ELF-1 (cell line): Measurements from ENCODE around the gene CCDC27.

ENCODE experiments used
- DNase-seq: peaks from one replicate; pipeline ENCODE4 v3.0.0-alpha.2; 2016; ENCODE audit warnings: low read depth, low spot score

Gene CCDC27

GRCh38 chr1:3752400-3752945, at the start of gene CCDC27:
TSS of gene CCDC27 (plus strand) at chr1:3752450. CDS start at chr1:3752482, 32 bp downstream.
- DNase-seq, result no peak

- no peak for DNase-seq
These were observed 49.7 kb upstream of the CCDC27 start for GRCh38 chr1:3702528-3702927.

DNA sequence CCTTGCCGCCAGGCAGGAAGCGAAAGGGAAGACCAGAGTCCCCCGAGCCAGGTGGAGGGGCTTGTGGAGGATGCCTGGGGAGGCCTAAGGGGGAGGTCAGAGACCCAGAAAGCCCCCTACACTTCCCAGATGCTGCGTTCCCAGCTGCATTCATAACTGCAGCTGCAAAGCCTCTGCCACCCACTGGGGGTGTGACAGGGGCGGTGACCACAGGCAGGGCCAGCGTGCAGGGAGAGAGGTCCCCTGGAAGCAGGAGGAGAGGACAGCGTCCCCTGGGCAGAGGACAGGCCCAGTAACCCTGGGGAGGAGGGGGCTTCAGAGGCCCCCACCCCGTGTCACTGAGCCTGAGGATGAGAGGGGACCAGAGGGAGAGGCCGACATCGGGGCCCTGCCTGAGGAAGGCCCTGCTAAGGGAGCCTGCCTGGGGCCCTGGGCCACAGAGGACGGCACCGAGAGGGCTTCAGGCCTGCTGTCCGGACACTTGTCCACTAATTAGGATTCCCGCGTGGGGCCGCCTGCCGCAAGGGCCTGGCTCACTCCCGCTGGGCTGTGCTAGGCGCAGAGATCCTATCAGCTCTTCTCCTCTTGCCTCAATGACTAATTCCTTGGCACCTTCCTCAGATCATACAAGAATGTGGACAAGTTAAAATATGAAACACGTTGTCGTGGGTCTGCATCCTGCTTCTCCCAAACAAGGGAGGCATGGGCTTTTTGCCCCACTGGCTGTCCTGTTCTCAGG, 49.1 kb upstream of the CCDC27 start:
- DNase-seq, result no peak

DNA sequence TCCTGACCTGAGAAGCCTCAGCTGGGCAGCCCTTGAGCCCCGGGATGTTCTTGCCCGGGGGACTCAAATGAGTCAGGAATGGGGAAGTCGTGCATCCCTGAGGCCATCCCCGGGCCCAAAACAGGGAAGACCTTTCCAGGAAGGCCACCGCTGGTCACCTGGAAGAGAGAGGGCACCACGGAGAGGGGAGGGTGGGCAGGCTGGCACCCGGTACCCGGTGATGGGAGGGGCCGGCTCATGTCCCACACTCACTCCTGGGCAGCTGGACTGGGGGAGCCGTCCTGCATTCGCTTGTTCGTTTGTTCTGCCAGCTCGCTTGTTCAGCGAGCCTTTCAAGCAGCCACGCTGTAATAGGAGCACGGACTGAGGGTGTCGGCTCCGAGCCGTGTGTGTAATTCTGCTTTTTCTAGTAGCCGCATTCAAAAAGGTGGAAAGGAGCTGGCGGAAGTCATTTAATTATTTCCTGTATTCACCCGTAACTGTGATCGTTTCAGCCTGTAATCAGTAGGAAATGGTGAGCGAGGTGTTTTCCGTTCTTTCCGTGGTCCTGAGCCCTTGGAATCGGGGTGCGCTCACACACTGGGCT, 48.4 kb upstream of the CCDC27 start:
- DNase-seq, result no peak

GRCh38 chr1:3705341-3705950, 46.8 kb upstream of the CCDC27 start:
- no peak for DNase-seq

DNA sequence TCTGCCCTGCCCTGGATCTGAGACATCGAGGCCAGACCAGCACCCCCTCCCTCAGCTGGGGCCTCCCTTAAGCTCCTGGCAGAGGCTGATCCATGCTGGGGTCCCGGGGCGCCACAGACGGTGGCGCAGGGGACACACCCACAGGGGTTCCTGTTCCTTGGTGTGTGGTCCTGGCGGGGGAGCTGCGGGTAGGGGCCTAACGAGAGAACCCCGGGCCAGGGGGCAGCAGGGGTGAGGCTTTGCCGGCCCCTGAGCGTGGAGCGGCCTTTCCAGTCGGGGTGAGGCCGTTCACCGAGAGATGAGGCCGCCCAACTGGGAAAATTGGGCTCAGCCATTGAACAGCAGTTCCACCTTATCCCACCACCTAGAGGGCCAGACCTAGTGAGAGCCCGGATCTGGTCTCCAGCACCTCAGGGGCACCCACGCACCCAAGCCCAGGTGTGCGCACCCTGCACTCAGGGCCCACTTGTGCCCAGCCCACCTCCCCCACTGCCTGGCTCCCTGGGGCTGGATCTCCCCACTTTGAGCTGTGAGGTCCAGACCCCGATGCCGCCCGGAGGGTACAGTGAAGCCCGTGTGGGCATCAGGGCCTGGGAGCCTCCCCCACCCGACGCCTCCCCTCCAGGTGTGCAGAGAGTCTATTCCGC, 45.5 kb upstream of the CCDC27 start:
- no peak for DNase-seq

DNA sequence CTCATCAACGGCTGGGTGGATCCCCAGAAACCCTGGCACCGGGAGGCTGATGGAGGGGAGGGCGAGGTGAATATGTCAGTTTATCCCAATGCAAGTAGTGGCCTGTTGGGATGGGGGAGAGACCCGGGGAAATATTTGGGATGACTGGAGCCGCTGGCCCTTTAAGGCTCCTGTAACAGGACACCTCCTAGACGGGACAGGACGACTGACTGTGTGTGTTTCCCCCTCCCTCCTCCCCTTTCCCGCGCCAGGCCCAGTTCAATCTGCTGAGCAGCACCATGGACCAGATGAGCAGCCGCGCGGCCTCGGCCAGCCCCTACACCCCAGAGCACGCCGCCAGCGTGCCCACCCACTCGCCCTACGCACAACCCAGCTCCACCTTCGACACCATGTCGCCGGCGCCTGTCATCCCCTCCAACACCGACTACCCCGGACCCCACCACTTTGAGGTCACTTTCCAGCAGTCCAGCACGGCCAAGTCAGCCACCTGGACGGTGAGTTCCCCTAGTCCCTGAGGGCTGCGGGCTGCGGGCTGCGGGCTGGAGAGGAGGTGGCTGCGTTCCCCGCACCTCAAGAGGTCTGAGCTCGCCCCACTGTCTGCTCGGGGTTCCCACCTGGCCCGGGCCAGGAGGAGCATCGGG, 44.8 kb upstream of the CCDC27 start:
- DNase-seq, result peak; percentile 77

DNA sequence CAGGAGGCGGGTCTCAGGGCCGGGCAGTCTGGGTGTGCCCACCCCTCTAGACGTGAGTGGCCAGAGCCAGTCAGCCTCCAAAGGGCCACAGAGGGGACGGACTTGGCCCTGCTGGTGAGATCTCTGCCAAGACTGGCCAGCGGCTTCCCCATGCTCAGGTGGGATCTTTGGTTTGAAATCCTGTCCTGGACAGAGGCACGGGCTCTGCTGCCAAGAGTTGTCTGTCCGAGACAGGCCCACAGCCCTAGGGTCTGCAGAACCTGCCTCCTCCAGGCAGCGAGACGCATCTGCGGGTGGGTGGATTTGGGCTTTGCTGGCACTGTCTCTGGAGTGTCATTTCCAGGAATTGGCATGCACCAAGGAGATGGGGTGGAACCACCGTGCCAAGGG, 44.3 kb upstream of the CCDC27 start:
- no peak for DNase-seq

GRCh38 chr1:3708791-3709190, 43.5 kb upstream of the CCDC27 start:
- peak; percentile 88 for DNase-seq

- no peak for DNase-seq
These were observed 42.0 kb upstream of the CCDC27 start for GRCh38 chr1:3710251-3710650.

DNA sequence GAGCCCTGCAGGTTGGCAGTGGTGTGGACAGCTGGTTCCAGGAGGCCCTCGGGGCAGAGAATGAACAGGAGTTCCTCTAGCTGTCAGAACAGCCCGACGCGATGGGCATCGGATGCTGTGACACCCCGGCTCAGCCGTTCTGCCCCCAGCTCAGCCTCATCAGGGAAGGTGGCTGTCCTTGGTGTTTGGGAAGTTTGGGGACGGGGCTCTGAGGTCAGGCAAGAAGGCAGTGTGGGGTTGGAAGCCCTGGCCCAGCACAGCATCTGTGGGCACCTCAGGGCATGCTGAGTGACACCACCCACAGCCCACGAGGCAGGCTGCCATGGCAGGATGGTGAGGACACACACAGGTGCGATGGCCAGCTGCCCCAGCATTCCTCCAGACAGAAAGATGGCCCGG, 40.9 kb upstream of the CCDC27 start:
- no peak for DNase-seq

GRCh38 chr1:3711780-3712451, 40.3 kb upstream of the CCDC27 start:
- peak; percentile 57 for DNase-seq

- no peak for DNase-seq
These were observed 39.4 kb upstream of the CCDC27 start for GRCh38 chr1:3712573-3713535.

GRCh38 chr1:3713840-3714239, 38.4 kb upstream of the CCDC27 start:
- DNase-seq, result no peak

DNA sequence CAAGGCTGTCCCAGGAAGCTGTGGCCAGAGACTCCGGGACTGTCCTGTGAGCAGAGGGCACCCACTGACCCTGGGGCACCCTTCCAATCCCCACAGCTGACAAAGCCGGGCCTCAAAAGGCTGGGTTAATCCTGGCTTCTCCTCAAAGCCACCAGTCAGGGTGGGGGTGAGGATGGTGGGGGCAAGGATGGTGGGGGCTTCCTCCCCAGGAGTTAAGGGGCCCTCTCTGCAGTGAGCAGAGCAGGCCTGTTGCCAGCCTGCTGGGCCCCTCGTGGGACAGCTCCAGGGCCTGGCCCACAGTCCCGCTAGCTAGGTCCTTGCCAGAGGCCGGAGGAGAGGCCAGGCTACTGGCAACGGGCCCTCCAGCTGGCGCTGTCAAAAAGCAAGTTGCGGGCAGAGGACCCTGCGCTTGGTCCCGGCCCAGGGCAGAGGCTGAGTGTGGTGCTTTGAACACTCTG, 37.9 kb upstream of the CCDC27 start:
- no peak for DNase-seq

DNA sequence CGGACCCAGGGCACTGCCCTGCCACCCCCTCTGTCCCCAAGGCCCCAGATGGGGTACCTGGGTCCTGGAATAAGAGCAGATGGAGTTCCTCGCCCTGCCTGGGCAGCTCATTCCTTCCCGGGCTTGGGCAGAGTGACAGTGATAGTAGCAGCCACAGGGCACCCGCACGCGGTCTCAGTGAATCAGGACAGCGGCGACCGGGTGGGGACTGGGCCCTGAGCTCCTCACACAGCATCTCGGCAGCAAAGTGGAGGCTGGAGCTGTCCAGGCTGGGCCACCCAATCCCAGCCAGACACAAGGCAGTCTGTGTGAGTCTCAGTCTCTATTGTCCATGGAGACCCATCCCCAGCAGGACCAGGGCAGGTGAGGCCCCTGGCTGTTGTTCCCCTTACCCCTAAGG, 37.4 kb upstream of the CCDC27 start:
- no peak for DNase-seq

- no peak for DNase-seq
These were observed 35.9 kb upstream of the CCDC27 start for GRCh38 chr1:3716351-3716750.

DNA sequence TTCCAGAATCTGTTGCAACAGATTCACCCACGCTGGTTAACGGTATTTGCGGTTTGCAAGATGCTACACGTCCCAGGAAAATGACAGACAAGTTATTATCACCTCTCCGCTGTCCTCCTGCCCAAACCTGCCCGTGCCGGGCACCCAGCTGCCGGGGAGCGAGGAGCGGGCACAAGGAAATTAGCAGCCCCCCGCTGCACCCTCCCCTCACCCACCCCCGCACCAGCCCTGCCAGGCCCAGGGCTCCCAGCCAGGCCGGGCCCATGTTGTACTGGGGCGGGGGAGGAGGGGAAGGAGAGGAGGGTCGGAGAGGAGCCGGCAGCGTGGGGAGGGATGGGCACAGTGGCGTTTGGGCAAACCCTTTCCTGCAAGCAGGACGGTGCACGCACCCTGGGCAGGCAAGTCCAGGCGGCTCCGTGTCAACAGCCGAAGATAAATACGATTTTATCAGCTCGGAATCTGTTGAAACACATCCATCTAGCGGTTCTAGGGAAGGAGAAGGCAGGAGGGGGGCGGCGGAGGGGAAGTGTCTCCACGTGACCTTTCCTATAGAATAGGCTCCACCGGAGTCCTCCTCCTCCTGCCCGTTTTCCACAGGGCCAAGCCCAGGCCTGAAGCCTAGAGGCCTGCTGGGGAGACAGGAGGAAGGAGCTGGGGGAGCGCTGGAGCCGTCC, 35.1 kb upstream of the CCDC27 start:
- DNase-seq, result no peak
